ENCODE measurements around the gene ZNHIT2.

DNA sequence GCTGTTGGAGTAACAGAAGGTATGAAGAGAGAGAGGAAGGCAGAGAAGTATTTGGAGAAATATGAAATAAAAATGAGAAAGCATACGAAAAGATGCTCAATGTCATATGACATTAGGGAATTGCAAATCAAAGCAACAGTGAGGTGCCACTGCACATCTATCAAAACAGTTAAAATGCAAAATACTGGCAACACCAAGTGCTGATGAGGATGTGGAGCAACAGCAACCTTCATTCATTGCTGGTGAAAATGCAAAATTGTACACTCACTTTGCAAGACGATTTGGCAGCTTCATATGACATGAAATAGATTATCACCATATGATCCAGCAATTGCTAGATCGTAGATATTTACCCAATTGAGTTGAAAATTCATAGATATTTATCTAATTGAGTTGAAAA lies 43.1 kb upstream of the ZNHIT2 start:
- TF ChIP-seq CTCF (IDR thresholded peaks at IDR 0.05) (no peak), EZH2 (IDR thresholded peaks at IDR 0.05) (no peak), EZH2phosphoT487 (IDR thresholded peaks at IDR 0.05) (no peak)
